GM19324 (cell line): ENCODE results near the gene CRELD2.

ENCODE experiments used
- ATAC-seq: cut with Tn5 transposase; IDR thresholded peaks from one replicate; pipeline ENCODE4 v1.9.1; 2021; ENCODE audit warnings: mild to moderate bottlenecking, moderate library complexity; ENCODE audit not compliant: unreplicated experiment, low FRiP score

CRELD2 gene

GRCh38 chr22:49976439-49977175 is 58.2 kb downstream of the CRELD2 start:
- ATAC-seq, result no peak
